ENCODE data around the gene SLC16A2.

The SLC16A2 gene

GRCh38 chrX:74546984-74547383, 125.7 kb downstream of the SLC16A2 start:
- Histone ChIP-seq H3K36me3 (ENCODE audit: control insufficient read depth in 4 of 4, insufficient read depth in 4 of 4, low read length in 3 of 4) (no peaks in the 10 kb centered on the region), H3K4me3 (ENCODE audit: control insufficient read depth in 1 of 7, extremely low read depth in 1 of 7, insufficient read depth in 4 of 7, low read depth in 2 of 7, low read length in 6 of 7) (no peak overlapping the region), H3K27ac (ENCODE audit: insufficient read depth in 1 of 2, low read depth in 1 of 2, low read length in 2 of 2, poor library complexity in 1 of 2, severe bottlenecking in 2 of 2) (no peak overlapping the region), H3K4me1 (ENCODE audit: control extremely low read depth in 1 of 4, control insufficient read depth in 4 of 4, insufficient read depth in 4 of 4, low read length in 3 of 4) (no peaks in the 10 kb centered on the region), H3K27me3 (replicated peaks in 2 of 5; ENCODE audit: control insufficient read depth in 4 of 5, insufficient read depth in 5 of 5, low read length in 4 of 5) (peaks cover 0 to 2% (median 0%) of the 10 kb centered on the region in 5 experiments), H3K9me3 (ENCODE audit: control extremely low read depth in 1 of 5, control insufficient read depth in 4 of 5, insufficient read depth in 2 of 5, low read depth in 1 of 5, low read length in 4 of 5) (no peaks in the 10 kb centered on the region)
- POLR2A ChIA-PET = no interaction called here
- DNase-seq = no peak
- WGBS (ENCODE audit: insufficient coverage) = 71% methylated on average over 1 of the region's 1 CpG
- CTCF ChIA-PET = interaction anchor here (0.7 to 3.8 kb wide), 5 partner anchors 11 to 314 kb away, joined by 3 to 22 read pairs (median 4); no protein-coding TSS in a partner anchor

DNA sequence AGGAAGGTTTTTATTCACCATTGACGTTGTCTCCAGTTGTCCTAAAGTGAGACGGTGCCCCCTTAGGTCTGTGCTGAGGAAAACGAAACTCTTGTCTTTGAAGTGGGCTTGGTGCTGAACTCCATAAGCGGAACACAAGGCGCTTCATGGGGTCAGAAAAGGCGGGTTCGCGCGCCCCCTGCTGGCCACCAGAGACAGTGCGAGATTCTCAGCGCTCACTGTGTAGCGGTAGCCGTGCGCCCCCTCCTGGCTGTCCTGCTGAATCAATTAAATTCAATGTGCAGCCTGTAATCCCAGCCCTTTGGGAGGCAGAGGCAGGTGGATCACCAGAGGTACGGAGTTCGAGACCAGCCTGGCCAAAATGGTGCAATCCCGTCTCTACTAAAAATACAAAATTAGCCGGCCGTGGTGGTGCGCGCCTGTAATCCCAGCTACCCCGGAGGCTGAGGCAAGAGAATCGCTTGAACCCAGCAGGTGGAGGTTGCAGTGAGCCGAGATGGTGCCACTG, 129.1 kb downstream of the SLC16A2 start:
- POLR2A ChIA-PET = no interaction called here
- Histone ChIP-seq H3K27ac (ENCODE audit: insufficient read depth in 1 of 2, low read depth in 1 of 2, low read length in 2 of 2, poor library complexity in 1 of 2, severe bottlenecking in 2 of 2) (no peak overlapping the region), H3K36me3 (ENCODE audit: control insufficient read depth in 4 of 4, insufficient read depth in 4 of 4, low read length in 3 of 4) (no peaks in the 10 kb centered on the region), H3K9me3 (ENCODE audit: control extremely low read depth in 1 of 5, control insufficient read depth in 4 of 5, insufficient read depth in 2 of 5, low read depth in 1 of 5, low read length in 4 of 5) (no peaks in the 10 kb centered on the region), H3K4me3 (ENCODE audit: control insufficient read depth in 1 of 7, extremely low read depth in 1 of 7, insufficient read depth in 4 of 7, low read depth in 2 of 7, low read length in 6 of 7) (peak overlapping the region in 3 of 7 experiments; percentile 16 to 67 (median 26)), H3K27me3 (replicated peaks in 2 of 5; ENCODE audit: control insufficient read depth in 4 of 5, insufficient read depth in 5 of 5, low read length in 4 of 5) (peaks cover 0 to 2% (median 0%) of the 10 kb centered on the region in 5 experiments), H3K4me1 (ENCODE audit: control extremely low read depth in 1 of 4, control insufficient read depth in 4 of 4, insufficient read depth in 4 of 4, low read length in 3 of 4) (no peaks in the 10 kb centered on the region)
- CTCF ChIA-PET = interaction anchor here (2.1 kb wide), 1 partner anchor 57 kb away, joined by 6 read pairs; no protein-coding TSS in a partner anchor
- DNase-seq = peak; percentile 80 to 91 (median 90)
- 21% methylated on average over 23 of the region's 24 CpGs for WGBS (ENCODE audit: insufficient coverage)

DNA sequence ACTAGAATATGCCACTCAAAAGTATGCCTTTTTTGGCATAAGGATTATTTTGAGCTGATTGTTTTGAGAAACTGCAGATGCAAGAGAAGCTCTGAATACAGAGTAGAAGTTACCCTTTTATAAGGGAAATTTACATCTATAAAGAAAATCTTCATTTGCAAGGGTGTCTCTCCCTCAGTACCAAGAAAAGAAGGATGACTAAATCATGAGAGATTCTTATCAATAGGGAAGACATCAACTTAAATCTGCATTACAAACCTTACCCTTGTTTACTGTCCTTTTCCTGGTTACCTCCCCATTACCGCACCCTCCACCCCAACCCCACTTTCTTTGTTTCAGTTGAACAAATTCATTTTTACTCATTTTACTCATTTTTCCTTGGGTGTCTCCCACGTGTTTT, 130.6 kb downstream of the SLC16A2 start:
- no peaks in the 10 kb centered on the region for H3K9me3 ChIP-seq (ENCODE audit: control extremely low read depth in 1 of 5, control insufficient read depth in 4 of 5, insufficient read depth in 2 of 5, low read depth in 1 of 5, low read length in 4 of 5)
- no peak overlapping the region for H3K27ac ChIP-seq (ENCODE audit: insufficient read depth in 1 of 2, low read depth in 1 of 2, low read length in 2 of 2, poor library complexity in 1 of 2, severe bottlenecking in 2 of 2)
- DNase-seq = no peak
- H3K4me1 ChIP-seq (ENCODE audit: control extremely low read depth in 1 of 4, control insufficient read depth in 4 of 4, insufficient read depth in 4 of 4, low read length in 3 of 4) = no peaks in the 10 kb centered on the region
- no peaks in the 10 kb centered on the region for H3K36me3 ChIP-seq (ENCODE audit: control insufficient read depth in 4 of 4, insufficient read depth in 4 of 4, low read length in 3 of 4)
- ChIA-PET POLR2A (interaction anchor here (0.6 kb wide), 2 partner anchors 15 to 1641 kb away, joined by 3 to 4 read pairs; no protein-coding TSS in a partner anchor), CTCF (interaction anchor here (0.6 kb wide), 1 partner anchor 24 kb away, joined by 3 read pairs; no protein-coding TSS in a partner anchor)
- no peak overlapping the region for H3K4me3 ChIP-seq (ENCODE audit: control insufficient read depth in 1 of 7, extremely low read depth in 1 of 7, insufficient read depth in 4 of 7, low read depth in 2 of 7, low read length in 6 of 7)
- WGBS (ENCODE audit: insufficient coverage) = 100% methylated on average over 1 of the region's 2 CpGs
- peaks cover 0 to 2% (median 0%) of the 10 kb centered on the region in 5 experiments for H3K27me3 ChIP-seq (replicated peaks in 2 of 5; ENCODE audit: control insufficient read depth in 4 of 5, insufficient read depth in 5 of 5, low read length in 4 of 5)

DNA sequence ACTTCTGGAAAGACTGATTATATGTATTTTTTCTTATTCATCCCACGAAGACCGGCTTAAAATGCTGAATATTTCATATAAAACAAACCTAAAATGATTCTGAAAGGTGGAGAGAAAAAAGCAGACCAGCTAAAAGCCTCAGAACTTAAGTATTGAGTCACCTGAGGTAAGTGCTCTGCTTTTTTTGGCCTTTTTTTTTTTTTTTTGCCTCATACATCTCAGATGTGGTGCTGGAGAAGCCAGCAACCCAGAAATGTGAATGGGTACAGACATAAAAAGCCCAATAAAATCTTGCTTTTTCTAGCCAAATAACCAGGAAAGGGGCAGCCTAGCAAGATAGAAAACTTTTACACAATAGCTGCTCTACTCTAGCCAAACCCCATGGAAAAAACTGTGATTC, 136.1 kb downstream of the SLC16A2 start:
- no CpG with 5 or more reads among the region's 2 CpGs for WGBS (ENCODE audit: insufficient coverage)
- no peak for DNase-seq
- POLR2A ChIA-PET = no interaction called here
- Histone ChIP-seq H3K4me3 (ENCODE audit: control insufficient read depth in 1 of 7, extremely low read depth in 1 of 7, insufficient read depth in 4 of 7, low read depth in 2 of 7, low read length in 6 of 7) (no peak overlapping the region), H3K4me1 (ENCODE audit: control extremely low read depth in 1 of 4, control insufficient read depth in 4 of 4, insufficient read depth in 4 of 4, low read length in 3 of 4) (no peaks in the 10 kb centered on the region), H3K27ac (ENCODE audit: insufficient read depth in 1 of 2, low read depth in 1 of 2, low read length in 2 of 2, poor library complexity in 1 of 2, severe bottlenecking in 2 of 2) (no peak overlapping the region), H3K9me3 (ENCODE audit: control extremely low read depth in 1 of 5, control insufficient read depth in 4 of 5, insufficient read depth in 2 of 5, low read depth in 1 of 5, low read length in 4 of 5) (no peaks in the 10 kb centered on the region), H3K27me3 (replicated peaks in 2 of 5; ENCODE audit: control insufficient read depth in 4 of 5, insufficient read depth in 5 of 5, low read length in 4 of 5) (no peaks in the 10 kb centered on the region), H3K36me3 (ENCODE audit: control insufficient read depth in 4 of 4, insufficient read depth in 4 of 4, low read length in 3 of 4) (no peaks in the 10 kb centered on the region)
- CTCF ChIA-PET = interaction anchor here (1.3 kb wide), 1 partner anchor 17 kb away, joined by 3 read pairs; no protein-coding TSS in a partner anchor

GRCh38 chrX:74578137-74578536, 156.8 kb downstream of the SLC16A2 start:
- 83% methylated on average over 3 of the region's 3 CpGs for WGBS (ENCODE audit: insufficient coverage)
- Histone ChIP-seq H3K36me3 (ENCODE audit: control insufficient read depth in 4 of 4, insufficient read depth in 4 of 4, low read length in 3 of 4) (peaks cover 0 to 2% (median under 1%) of the 10 kb centered on the region in 4 experiments), H3K9me3 (ENCODE audit: control extremely low read depth in 1 of 5, control insufficient read depth in 4 of 5, insufficient read depth in 2 of 5, low read depth in 1 of 5, low read length in 4 of 5) (no peaks in the 10 kb centered on the region), H3K4me1 (ENCODE audit: control extremely low read depth in 1 of 4, control insufficient read depth in 4 of 4, insufficient read depth in 4 of 4, low read length in 3 of 4) (no peaks in the 10 kb centered on the region), H3K27me3 (replicated peaks in 2 of 5; ENCODE audit: control insufficient read depth in 4 of 5, insufficient read depth in 5 of 5, low read length in 4 of 5) (no peaks in the 10 kb centered on the region), H3K4me3 (ENCODE audit: control insufficient read depth in 1 of 7, extremely low read depth in 1 of 7, insufficient read depth in 4 of 7, low read depth in 2 of 7, low read length in 6 of 7) (no peak overlapping the region), H3K27ac (ENCODE audit: insufficient read depth in 1 of 2, low read depth in 1 of 2, low read length in 2 of 2, poor library complexity in 1 of 2, severe bottlenecking in 2 of 2) (no peak overlapping the region)
- POLR2A ChIA-PET = no interaction called here
- CTCF ChIA-PET = no interaction called here
- DNase-seq = no peak

DNA sequence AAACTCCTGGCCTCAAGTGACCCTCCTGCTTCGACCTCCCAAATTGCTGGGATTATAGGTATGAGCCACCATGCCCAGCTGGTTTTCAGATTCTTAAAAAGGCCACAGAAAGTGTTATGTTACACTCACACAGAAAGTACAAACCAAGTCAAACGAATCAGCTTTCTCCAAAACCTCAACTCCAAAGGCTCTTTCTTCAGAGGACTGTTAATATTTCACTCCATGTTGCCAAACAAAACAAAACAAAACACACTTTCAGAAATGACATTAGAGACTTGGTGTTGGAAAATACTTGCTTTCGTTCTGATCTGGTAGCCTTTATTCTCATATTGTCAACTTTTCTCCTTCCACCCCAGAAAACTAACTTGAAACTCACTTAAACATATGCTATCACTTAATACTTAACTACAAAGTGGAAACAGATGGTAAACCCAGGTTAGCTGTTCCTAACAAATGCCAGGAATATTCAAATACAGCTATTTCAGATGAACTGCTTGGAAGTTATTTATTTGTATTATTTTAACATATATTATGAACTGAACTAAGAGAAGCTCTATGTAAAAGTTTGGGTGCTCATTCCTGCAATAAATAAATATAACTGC, 158.4 kb downstream of the SLC16A2 start:
- no peak overlapping the region for H3K27ac ChIP-seq (ENCODE audit: insufficient read depth in 1 of 2, low read depth in 1 of 2, low read length in 2 of 2, poor library complexity in 1 of 2, severe bottlenecking in 2 of 2)
- WGBS (ENCODE audit: insufficient coverage) = 67% methylated on average over 2 of the region's 3 CpGs
- no peaks in the 10 kb centered on the region for H3K9me3 ChIP-seq (ENCODE audit: control extremely low read depth in 1 of 5, control insufficient read depth in 4 of 5, insufficient read depth in 2 of 5, low read depth in 1 of 5, low read length in 4 of 5)
- no peak overlapping the region for H3K4me3 ChIP-seq (ENCODE audit: control insufficient read depth in 1 of 7, extremely low read depth in 1 of 7, insufficient read depth in 4 of 7, low read depth in 2 of 7, low read length in 6 of 7)
- peaks cover 0 to 5% (median 1%) of the 10 kb centered on the region in 4 experiments for H3K36me3 ChIP-seq (ENCODE audit: control insufficient read depth in 4 of 4, insufficient read depth in 4 of 4, low read length in 3 of 4)
- DNase-seq = no peak
- ChIA-PET POLR2A (no interaction called here), CTCF (interaction anchor here (1.2 kb wide), 1 partner anchor 12 kb away, joined by 3 read pairs; no protein-coding TSS in a partner anchor)
- no peaks in the 10 kb centered on the region for H3K27me3 ChIP-seq (replicated peaks in 2 of 5; ENCODE audit: control insufficient read depth in 4 of 5, insufficient read depth in 5 of 5, low read length in 4 of 5)
- no peaks in the 10 kb centered on the region for H3K4me1 ChIP-seq (ENCODE audit: control extremely low read depth in 1 of 4, control insufficient read depth in 4 of 4, insufficient read depth in 4 of 4, low read length in 3 of 4)
